HG03378 (cell line): Measurements from ENCODE around the gene KHNYN.
"Not testable (repeated sequence)": the region's sequence is repeated elsewhere in the genome, so short reads cannot be mapped to it uniquely, and the experiment has no call there.

Experiments used
- ATAC-seq: cut with Tn5 transposase; IDR thresholded peaks from one replicate; pipeline ENCODE4 v1.9.1; 2021; ENCODE audit warnings: mild to moderate bottlenecking, moderate library complexity; ENCODE audit not compliant: unreplicated experiment

The KHNYN gene

DNA sequence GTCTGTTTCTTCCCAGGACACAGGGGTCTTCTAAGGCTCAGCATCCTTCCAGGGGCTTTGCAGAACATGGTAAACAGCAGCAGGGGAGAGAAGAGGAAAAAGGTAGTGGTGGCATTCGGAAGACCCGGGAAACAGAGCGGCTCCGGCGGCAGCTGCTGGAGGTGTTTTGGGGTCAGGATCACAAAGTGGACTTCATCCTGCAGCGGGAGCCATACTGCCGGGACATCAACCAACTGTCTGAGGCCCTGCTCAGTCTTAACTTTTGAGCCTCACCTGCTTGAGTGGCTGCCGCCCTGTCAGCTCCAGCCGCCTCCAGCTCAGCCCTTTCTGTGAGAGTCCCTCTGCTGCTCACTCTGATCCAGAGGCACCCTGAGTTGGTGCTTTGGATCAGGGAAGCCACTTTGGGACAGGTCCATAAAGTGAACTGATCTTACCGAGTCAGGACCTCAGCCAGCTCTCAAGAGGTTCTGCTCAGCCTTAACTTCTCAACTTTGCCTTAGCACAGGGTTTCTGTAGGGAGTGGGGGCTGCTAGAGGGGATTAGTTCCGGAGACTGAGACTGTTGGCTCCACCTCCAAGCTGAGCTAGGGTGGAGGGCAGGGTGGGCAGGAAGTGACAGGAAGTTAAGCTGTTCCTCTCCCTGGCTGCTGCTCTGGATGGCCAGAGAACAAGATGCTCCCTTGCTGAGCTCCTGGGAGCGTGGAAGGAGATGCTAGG lies 7.4 kb downstream of the KHNYN start:
- no peak for ATAC-seq

DNA sequence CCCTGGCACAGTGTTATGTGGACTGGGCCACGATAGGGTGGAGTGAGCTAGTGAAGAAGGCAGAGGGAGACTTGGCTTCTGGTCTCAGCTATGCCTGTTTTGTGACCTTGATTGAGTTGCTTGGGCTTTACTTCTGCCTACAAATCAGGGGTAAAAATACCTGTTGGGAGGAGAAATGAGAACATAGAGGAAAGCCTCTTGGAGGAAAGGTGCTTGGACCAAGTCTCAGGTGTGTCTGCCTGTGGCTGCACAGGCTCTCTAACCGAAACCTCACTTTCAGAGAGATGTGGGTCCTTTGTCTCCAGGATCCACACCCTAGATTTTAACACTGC lies 7.9 kb downstream of the KHNYN start:
- ATAC-seq, result no peak

DNA sequence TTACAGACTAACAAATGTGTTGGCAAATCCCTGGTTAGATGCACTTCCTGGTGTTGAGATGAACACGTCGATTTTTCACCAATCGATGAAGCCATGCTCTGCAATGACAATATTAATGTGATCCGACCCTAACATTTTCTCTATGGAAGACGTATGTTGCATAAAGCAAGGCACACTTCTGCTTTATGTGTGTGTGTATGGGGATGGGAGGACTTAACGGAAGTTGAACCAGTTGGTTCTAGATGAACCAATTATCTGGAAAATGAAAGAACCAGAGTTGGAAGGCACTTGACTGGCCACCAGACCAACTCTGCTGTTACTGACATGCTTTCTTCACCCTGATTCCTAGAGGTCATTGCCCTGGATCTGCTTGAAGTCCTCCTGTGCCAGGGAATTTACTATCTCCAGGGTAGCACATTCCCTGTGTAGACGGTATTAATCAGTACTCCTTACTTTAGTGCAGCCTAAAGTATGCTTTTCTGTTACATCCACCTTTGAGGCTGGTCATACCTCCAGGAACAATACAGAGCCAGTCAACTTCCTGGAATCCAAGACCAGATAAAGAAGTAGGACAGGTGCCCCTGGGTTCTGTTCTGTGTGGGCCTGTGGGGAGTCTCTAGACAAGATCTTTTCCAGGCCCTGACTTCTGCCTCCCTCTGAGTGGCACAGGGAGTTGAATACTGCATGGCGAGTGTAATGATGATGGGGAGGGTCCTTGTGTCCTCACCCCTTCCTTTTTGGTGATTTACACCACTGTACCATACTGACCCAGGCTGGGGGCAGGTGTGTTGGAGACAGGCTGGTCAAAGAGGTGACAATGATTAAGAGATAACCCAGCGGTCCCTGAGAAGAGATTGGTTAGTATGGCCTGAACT lies 8.7 kb downstream of the KHNYN start:
- ATAC-seq, result no peak

DNA sequence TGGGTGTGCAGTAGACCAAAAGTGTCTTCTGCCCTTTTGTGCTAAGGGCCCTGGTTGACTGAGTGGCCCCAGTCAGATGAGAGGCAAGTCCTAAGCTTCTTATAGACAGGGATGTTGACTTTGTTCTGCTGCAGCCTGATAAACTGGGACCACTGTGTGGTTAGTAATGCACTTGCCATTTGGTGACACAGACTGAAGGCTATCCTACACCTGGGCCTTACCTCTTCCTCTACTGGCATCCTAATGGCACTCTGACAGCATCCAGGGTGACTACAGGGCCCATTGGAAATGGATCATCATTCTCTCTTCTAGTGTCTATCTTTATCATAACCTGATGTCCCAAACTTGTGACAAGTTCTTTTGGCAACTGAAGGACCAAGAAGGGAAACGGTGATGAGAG lies 9.5 kb downstream of the KHNYN start:
- no peak for ATAC-seq

DNA sequence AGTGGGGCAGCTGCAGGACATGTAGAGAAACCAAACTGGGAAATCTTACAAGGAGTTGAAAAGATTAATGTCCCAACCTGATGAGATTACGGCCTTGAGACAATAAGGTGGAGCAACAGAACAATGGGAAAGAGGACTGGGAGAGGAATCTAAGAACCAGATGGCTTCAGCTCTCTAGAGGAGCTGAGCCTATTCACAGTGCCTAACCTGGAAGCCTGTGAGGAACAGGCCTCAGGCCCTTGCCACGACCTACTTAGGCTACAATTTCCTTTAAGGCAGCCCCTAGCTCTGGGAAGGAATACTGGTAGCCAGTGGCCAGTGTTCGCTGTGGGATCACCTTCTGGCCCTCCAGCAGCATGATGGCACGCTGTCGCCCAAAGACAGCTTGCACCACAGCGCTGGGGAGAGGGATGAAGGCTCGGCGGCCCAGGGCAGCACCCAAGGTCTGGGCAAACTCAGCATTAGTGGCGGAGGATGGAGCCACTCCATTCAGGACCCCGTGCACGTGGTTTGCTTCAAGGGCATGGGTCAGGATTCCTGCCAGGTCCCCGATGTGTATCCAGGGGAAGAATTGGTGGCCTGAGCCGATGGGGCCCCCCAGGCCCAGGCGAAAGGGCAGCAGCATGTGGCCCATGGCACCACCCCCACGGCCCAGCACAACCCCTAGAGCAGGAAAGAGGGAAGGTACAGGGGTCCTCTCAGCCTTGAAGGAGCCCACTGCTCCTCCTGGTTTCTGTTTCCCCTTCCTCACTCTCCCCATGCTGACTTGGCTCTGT lies 10.3 kb downstream of the KHNYN start:
- ATAC-seq, result no peak

DNA sequence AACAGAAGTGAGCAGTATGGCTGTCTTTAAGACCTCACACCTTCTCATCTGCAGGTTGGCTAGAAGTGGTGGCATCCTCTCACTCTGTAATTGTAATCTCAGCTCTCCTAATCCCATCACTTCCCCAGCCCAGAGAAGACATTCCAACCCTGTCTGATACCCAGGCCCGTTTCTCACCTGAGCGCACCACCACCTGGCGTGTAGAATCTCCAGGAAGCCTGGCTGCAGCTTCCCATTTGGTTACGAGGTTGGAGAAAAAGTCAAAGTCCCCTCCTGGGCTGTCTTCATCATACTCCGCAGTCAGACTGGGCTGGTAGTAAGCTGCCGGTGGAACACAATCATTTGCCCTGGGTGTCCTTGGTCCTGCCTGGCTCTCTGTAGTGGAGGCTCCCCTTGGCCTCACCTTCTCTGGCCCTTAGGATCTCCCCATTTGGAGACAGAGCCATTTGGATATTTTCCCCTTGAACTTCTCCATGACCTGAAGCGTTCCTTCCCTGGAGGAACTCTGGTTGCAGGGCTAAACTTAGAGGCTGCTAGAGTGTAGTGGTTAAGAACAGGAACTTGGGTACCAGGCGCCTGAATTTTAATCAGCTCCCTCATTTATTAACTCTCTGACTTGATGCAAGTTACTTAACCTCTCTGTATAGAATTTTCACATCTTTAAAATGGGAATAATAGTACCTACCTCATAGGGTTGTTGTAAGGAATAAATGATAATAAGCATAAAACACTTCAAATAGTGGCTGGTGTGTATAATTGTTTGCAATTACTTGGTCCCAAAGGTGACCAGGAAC lies 11.0 kb downstream of the KHNYN start:
- ATAC-seq, result no peak

DNA sequence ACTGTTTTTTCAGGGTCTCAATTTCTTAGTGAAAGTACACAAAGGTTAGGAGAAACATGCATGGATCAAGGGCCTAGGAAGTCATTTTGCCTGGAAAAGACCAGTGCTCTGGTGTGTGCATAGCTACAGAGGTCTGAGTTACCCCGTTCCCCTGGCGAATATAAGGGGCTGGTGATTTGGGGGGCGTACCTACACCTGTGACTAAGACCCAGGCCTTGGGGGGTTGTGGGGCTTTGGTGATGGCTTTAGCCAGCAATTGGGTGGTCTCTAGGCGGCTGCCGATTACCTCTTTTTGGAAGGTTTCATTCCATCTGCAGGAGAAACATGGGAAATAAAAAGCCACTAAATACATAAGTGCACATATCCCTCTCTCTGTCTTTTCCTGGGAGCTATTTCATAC lies 11.7 kb downstream of the KHNYN start:
- ATAC-seq, result no peak

DNA sequence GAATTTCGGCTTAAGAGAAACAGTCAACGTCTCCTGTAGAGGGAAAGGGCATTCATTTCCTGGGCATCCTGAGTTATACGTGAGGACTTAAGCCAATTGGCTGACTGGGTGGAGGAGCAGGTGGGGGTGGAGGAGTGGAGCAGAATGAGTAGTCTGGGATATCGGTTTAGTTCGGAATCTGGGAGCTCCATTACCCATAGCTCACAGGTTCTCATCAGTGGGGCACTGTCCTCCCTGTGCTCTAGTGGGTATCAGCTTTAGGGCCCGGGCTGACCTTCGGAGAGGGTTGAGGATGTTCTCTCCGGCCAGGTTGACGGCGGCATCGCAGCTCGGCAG lies 12.1 kb downstream of the KHNYN start:
- no peak for ATAC-seq

DNA sequence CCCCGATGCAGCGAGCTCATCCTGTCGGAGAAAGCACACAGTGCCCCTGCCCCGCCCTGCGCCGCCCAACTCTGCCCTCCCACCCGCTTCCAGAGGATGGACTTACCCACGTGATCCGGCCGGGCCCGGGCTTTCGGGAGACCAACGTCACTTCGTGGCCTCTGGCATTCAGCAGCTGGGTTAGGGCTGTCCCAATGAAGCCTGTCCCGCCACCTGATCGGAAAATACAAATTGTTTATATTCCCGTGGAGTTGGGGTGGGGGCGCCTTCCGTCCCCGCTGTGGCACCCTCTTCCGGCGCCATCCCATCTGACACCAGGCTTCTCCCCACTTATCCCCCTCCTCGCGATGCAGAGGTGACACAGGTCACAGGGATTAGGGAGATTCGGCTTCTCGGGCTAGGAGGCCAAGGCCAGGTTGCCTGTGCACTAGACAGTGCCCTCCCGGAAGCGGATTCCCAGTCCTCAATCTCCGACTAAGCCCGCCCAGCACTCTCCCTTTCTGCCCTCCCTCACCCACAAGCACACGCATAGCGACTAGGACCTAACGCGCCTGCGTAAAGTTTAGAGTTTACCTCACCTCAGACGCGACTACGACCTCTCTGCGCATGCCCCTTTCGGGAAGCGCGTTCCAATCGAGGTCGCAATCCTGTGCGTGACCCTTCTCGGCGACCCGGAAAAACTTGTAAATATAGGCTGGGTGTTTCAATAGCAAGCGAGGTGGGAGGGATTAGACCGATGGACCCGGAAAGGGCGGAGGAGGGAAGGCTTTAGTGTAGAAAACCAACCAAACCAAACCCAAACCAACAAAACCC lies 12.7 kb downstream of the KHNYN start, which contains the start of gene SDR39U1:
TSS of gene SDR39U1 (minus strand) at position 537 of the 813 bp plus-strand sequence. CDS start at position 530, 7 bp downstream.
- ATAC-seq, result peak; percentile 92

DNA sequence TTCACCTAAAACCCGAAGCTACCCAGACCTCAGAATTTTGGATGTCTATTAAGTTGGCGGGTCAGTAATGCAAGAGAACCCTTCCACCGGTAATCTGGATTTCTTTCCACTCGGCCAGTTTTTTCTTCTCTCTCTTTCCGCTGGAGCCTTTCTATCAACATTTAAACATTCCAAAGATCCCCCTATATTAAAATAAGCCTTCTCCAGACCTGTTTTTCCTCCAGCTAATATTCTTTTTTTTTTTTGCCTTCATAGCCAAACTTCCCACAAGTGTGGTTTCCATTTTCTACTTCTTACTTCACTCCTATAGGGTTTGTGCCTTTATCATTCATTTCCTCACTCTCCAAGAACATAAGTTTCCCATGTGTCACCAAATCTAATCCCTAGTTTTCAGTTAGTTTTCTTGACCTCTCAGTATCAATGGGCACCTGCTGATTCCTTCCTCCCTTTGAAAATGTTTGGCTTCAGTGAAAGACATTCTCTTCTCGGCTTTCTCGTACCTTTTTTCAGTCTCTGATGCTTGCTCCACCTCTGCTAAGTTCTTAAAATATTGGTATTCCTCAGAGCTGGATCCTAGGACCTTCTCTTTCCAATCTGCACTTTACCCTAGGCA lies 13.4 kb downstream of the KHNYN start:
- no peak for ATAC-seq

DNA sequence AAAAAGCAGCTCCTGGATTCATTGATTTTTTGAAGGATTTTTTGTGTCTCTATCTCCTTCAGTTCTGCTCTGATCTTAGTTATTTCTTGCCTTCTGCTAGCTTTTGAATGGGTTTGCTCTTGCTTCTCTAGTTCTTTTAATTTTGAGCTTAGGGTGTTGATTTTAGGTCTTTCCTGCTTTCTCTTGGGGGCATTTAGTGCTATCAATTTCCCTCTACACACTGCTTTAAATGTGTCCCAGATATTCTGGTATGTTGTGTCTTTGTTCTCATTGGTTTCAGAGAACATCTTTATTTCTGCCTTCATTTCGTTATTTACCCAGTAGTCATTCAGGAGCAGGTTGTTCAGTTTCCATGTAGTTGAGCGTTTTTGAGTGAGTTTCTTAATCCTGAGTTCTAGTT lies 21.1 kb downstream of the KHNYN start:
- ATAC-seq, result not testable (repeated sequence)

DNA sequence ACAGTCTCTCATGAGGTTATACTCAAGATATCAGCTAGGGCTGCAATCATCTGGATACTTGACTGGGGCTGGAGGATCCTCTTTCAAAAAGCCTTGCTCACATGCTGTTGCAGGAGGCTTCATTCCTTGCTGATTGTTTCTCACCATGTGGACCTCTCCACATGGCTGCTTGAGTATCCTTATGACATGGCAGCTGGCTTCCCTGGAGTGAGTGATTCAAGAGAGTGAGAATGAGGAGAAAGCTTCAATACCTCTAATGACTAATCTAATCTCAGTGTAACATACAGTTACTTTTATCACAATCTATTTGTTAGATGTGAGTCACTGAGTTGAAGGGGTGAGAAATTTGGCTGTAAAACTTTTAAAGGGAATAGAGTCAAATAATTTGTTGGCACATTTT lies 27.2 kb downstream of the KHNYN start:
- ATAC-seq, result no peak

DNA sequence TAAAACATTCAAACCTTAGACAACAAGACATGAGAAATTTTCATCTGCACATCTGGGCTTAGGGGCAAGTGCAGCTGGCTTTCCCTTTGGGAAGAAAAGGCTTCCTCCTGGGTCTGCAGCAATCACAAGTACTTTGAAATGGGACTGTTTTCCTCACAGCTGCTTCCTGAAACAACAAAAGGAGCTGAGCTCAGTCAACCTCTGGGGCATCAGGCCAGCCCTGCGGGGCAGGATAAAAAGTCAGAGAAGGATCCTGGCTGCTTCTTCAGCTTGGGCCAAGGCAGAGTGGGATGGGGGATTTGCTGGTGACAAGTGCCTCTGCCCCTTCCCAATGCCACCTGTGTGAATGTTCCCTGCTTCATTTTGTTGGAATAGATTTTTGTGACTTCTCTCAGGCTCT lies 29.0 kb downstream of the KHNYN start:
- ATAC-seq, result no peak

DNA sequence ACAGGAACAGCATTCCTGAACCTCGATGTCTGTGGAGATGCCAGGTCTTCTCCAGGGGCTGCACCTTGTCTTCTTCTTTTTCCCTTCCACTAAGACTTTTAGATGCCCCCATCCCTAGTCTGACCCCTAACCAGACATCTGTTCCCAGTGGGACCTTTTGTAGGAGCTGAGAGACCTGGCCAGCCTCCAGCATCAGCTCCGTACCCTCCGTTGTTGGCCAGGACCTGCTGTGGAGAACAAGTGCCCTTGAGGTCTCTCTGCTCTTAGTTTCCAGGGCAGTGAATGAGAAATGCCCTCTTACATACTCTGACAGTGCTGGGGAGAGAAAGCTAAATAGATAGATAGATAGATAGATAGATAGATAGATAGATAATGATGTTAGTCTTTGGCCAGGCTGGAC lies 29.6 kb downstream of the KHNYN start:
- ATAC-seq, result no peak

DNA sequence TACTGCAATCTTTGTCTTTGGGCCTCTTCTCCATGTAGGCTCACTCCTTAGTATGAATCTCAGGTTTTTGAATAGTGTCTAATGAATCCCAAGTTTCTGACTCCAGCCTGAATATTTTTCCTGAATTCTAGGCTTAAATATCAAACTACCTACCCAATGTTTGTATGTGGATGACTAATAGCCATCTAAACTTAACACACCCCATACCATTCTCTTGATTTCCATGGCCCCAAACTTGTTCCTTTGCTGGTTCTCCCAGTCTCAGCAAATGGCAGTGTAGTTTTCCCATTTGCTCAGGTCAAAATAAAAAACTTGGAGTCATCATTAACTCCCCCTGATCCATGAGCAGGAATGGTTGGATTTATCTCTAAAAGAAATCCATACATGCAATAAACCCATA lies 31.6 kb downstream of the KHNYN start:
- no peak for ATAC-seq

DNA sequence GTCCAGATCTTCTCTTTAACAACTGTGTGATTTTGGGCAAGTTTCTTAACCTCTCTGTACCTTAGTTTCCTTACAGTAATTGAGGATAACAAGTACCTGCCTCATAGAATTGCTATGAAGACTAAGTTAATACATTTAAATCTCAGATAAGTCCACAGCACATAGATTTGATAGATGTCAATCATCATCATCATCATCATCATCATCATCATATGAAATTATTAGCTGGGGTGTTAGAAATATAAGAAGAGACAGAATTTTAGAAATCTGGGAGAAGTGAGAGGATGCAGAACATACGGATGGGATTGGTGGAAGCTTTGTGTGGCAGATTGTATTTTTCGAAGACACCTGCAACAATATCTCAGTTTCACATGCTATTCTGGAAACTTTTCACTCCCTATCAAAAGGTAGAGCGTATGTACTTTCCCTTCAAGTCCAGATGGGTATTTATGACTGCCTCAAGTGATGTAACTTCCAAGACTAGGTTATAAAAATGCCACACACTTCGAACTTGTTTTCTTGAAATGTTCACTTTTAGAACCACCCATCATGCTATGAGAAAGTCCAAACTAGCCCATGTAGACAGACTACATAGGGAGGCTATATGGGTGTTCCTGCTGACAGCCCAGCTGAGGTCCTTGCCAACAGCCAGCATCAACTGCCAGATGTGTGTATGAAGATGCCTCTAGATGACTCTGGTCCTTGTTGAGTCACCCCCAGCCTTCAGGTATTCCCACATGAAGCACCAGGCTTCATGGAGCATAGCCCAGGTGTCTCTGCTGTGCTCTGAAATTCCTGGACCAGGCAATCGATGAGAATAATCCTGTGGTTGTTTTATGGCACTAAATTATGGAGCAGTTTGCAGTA lies 33.5 kb downstream of the KHNYN start:
- no peak for ATAC-seq

DNA sequence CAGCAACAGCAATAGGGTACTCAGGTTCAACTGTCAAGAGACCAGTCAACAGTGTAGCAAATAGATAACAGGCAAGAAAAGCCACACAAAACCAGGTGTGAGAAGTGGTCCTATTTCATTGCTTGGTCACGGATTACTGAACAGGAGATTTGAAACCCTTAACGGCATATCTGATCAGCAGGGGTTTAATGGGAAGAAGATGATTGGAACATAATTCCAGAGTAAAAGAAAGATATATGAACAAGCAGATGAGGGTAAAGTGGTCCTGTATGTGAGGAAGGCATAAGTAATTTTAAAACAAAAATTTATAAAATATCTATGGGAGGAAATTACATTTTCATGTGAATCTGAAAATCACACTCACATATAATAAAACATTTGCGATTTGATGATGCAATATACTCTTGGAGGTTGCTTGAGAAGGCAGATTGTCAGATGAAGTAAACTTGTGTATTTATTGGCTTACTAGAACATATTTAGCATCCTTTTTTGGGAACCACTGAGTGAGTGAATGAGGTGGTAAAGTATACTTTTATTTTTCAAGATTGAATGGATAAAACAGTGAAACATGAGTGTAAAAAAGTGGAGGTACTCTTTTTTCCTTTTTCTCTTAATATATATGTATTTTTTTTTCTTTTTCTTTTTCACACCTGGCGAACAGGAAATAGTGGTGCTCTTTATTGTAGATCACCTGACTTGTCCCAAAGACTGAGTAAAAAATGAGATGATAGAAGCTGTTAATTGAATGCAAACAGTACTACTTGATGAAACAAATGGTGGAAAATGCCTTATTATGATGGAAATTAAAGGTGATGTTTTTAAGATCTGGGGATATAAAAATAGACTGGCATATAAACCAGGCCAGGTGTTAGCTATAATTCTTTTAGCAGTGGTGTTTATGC lies 34.4 kb downstream of the KHNYN start:
- ATAC-seq, result no peak

DNA sequence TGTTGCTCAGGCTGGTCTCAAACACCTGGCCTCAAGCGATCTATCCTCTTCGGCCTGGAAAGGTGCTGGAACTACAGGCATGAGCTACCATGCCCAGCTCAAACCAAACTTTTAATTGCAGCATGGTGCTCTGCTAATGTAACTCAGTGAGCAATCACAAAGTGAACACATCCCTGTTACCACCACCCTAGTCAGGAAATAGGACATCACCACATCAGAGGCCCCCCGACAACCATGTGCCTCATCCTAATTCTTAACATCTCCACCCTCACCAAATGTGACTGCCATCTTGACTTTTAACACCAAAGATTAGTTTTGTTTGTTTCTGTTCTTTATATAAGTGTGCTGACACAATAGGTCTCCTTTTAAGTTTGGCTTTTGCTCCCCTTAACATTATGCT lies 35.6 kb downstream of the KHNYN start:
- ATAC-seq, result no peak
